RWPE2 (cell line): Measurements from ENCODE around the gene MSI2.

Experiments
- ATAC-seq: fragments of 200-7000 bp; cut with Tn5 transposase; 3 replicates; pipeline ENCODE4 v1.9.1; 2021; ENCODE audit warnings: low read depth
- DNase-seq: peaks from one replicate; pipeline ENCODE4 v3.0.0-alpha.2; 2020; ENCODE audit warnings: low spot score
- H3K27ac ChIP-seq: fragments of 450-650 bp; 2 replicates; pipeline ENCODE4 v1.5.1; 2017; ENCODE audit warnings: mild to moderate bottlenecking; ENCODE audit not compliant: poor library complexity, severe bottlenecking
- H3K27me3 ChIP-seq: fragments of 250-450 bp; sonication (Bioruptor Pico); 2 replicates; pipeline ENCODE4 v1.5.1; 2021; ENCODE audit warnings: mild to moderate bottlenecking, moderate library complexity; ENCODE audit not compliant: insufficient read depth, poor library complexity, severe bottlenecking
- H3K36me3 ChIP-seq: fragments of 250-450 bp; sonication (Bioruptor Pico); 2 replicates; pipeline ENCODE4 v1.5.1; 2020; ENCODE audit warnings: low read depth, mild to moderate bottlenecking, moderate library complexity
- H3K4me1 ChIP-seq: fragments of 250-450 bp; sonication (Bioruptor Pico); 2 replicates; pipeline ENCODE4 v1.5.1; 2021; ENCODE audit warnings: mild to moderate bottlenecking, moderate library complexity; ENCODE audit not compliant: insufficient read depth, poor library complexity, severe bottlenecking
- H3K4me3 ChIP-seq: fragments of 250-450 bp; sonication (Bioruptor Pico); 2 replicates; pipeline ENCODE4 v1.5.1; 2021; ENCODE audit warnings: mild to moderate bottlenecking, moderate library complexity; ENCODE audit not compliant: severe bottlenecking
- H3K9me3 ChIP-seq: fragments of 250-450 bp; sonication (Bioruptor Pico); 2 replicates; pipeline ENCODE4 v1.5.1; 2021; ENCODE audit warnings: mild to moderate bottlenecking, moderate library complexity; ENCODE audit not compliant: severe bottlenecking
- TF ChIP-seq, protein P1 (sequence below): fragments of 450-650 bp; IDR thresholded peaks from one replicate; pipeline ENCODE4 v1.5.1; 2017; ENCODE audit warnings: mild to moderate bottlenecking, moderate library complexity; ENCODE audit not compliant: poor library complexity, severe bottlenecking

MSI2 gene

DNA sequence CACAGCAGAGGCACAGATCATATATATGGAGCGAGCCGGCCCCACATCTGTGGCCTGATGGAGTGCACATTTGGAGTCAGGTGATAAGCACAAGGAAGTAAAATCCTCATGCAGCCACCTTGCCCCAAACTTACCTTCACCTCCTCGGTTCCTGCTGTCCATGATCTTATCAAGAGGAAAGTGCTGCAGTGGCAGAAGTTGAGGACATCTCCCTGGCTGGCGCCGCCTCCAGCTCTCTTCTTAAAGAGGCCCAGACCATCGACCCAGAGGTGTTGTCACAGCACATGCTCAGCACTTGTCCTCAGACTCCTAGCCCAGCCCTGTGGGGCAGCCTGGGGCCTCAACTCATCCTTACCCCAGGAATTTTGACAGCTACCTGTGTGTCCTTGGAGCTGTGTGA, 276.2 kb downstream of the MSI2 start:
- TF ChIP-seq, protein P1, sequence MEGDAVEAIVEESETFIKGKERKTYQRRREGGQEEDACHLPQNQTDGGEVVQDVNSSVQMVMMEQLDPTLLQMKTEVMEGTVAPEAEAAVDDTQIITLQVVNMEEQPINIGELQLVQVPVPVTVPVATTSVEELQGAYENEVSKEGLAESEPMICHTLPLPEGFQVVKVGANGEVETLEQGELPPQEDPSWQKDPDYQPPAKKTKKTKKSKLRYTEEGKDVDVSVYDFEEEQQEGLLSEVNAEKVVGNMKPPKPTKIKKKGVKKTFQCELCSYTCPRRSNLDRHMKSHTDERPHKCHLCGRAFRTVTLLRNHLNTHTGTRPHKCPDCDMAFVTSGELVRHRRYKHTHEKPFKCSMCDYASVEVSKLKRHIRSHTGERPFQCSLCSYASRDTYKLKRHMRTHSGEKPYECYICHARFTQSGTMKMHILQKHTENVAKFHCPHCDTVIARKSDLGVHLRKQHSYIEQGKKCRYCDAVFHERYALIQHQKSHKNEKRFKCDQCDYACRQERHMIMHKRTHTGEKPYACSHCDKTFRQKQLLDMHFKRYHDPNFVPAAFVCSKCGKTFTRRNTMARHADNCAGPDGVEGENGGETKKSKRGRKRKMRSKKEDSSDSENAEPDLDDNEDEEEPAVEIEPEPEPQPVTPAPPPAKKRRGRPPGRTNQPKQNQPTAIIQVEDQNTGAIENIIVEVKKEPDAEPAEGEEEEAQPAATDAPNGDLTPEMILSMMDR: no peak
- ATAC-seq (no peak), DNase-seq (no peak)
- Histone ChIP-seq H3K27ac (no peak overlapping the region), H3K9me3 (no peaks in the 10 kb centered on the region), H3K36me3 (no peaks in the 10 kb centered on the region), H3K4me1 (peaks cover 5% of the 10 kb centered on the region), H3K4me3 (no peak overlapping the region), H3K27me3 (no peaks in the 10 kb centered on the region)

DNA sequence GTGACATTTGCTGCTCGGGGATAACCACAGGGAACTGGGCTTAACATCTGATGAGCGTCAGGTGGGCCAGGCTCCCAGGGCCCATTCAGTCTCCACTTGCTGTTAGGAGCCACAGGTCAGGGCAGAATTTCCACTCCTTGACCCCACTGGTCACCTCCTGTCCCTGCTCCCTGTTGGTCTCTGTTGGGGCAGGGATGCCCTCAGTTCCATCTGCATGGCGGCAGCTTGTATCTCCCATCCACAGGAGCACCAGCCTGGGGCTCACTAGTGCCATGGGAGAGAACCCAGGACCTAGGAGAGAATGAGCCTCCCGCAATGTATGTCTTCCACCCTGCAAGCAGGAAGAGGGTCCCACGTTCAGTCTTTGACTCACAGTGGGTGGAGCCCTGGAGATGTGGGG, 276.6 kb downstream of the MSI2 start:
- H3K27ac ChIP-seq: no peak overlapping the region
- DNase-seq (no peak), ATAC-seq (no peak)
- no peaks in the 10 kb centered on the region for H3K9me3 ChIP-seq
- no peaks in the 10 kb centered on the region for H3K36me3 ChIP-seq
- H3K4me1 ChIP-seq: peaks cover 5% of the 10 kb centered on the region
- no peaks in the 10 kb centered on the region for H3K27me3 ChIP-seq
- no peak overlapping the region for H3K4me3 ChIP-seq
- TF ChIP-seq, protein P1: no peak

DNA sequence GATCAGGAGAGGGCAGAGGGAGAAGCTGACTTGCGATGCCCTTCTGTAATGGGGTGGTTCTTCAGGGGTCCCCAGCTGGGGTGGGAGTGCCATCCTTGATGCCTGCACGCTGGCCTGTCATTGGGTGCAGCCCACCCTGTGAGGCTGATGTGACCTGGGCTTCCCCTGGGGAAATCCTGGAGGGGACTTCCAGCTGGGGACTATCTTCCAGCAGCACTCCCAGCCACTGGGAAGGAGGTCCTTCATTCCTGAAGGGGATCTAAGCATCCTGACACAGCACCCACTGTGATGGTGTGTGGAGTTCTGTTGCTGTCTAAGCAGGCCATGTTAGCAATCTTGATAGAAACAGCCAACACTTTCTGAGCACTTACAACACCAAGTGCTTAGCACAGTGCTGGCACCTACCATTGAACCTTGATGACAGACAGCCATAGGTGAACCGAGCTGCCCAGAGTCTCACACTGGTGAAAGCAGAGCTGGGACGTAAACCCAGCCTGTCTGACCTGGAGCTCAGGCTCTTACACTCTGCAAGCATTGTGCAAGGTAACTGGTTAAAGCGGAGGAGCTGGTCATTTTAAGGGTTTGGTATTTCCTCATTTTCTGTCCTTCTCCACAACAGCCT, 277.5 kb downstream of the MSI2 start:
- peaks cover 5% of the 10 kb centered on the region for H3K4me1 ChIP-seq
- no peaks in the 10 kb centered on the region for H3K36me3 ChIP-seq
- TF ChIP-seq, protein P1: no peak
- ATAC-seq (no peak), DNase-seq (no peak)
- no peaks in the 10 kb centered on the region for H3K9me3 ChIP-seq
- no peak overlapping the region for H3K27ac ChIP-seq
- no peak overlapping the region for H3K4me3 ChIP-seq
- H3K27me3 ChIP-seq: no peaks in the 10 kb centered on the region

GRCh38 chr17:57534863-57535248, 278.5 kb downstream of the MSI2 start:
- ATAC-seq (no peak), DNase-seq (no peak)
- no peaks in the 10 kb centered on the region for H3K36me3 ChIP-seq
- TF ChIP-seq, protein P1: no peak
- H3K27me3 ChIP-seq: no peaks in the 10 kb centered on the region
- no peak overlapping the region for H3K27ac ChIP-seq
- H3K9me3 ChIP-seq: no peaks in the 10 kb centered on the region
- H3K4me3 ChIP-seq: no peak overlapping the region
- H3K4me1 ChIP-seq: peaks cover 5% of the 10 kb centered on the region

DNA sequence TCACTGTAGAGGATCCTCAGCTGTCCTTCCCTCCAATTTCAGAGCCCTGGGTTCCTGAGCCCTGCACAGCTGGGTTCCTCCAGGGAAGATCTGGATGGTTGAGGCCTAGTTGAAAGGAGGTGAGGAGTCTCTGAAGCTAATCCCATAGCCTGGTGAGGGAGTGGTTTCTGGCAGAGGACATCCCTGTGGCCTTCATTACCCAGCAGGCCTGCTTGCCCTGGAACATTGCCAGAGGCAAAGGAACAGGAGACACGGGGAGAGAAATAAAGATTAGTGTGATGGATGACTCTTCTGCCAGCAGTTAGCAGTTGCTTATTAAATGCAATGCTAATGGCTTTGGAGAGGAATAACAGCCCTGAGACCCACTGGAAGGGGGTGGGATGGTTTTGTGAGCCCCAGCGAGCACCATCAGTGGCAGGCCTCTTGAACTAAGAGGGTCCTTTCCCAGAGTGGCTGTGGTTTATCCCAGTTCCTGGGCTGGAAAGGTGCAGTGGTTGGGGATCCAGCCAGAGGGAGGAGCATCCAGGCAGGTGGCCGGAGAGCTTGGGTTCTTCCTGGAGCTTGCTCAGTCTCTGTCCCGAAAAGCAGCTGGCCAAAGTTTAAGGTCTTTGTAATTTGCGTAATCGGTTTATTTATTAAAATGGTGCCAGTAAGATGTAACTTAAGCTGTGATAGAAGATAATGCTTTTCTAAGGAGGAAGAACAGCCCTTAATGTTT, 279.1 kb downstream of the MSI2 start:
- Histone ChIP-seq H3K27me3 (no peaks in the 10 kb centered on the region), H3K9me3 (no peaks in the 10 kb centered on the region), H3K36me3 (no peaks in the 10 kb centered on the region), H3K4me1 (no peaks in the 10 kb centered on the region), H3K4me3 (no peak overlapping the region), H3K27ac (no peak overlapping the region)
- TF ChIP-seq, protein P1: no peak
- no peak for DNase-seq
- no peak for ATAC-seq
